OCI-M2 (cell line): ENCODE measurements around the gene SMC6.

Source experiments
- DNase-seq: peaks from one replicate; lab custom pipeline; 2025; ENCODE audit not compliant: unreplicated experiment; lab: John Stamatoyannopoulos, UW

Gene SMC6

GRCh38 chr2:17652681-17653394, 100.8 kb downstream of the SMC6 start:
- DNase-seq: no peak

- no peak for DNase-seq
These were observed 104.6 kb downstream of the SMC6 start for GRCh38 chr2:17649026-17649425.

GRCh38 chr2:17648581-17648980, 105.0 kb downstream of the SMC6 start:
- no peak for DNase-seq

GRCh38 chr2:17646838-17647701, 106.5 kb downstream of the SMC6 start:
- DNase-seq: no peak

GRCh38 chr2:17646081-17646554, 107.5 kb downstream of the SMC6 start:
- no peak for DNase-seq

GRCh38 chr2:17644997-17645720, 108.5 kb downstream of the SMC6 start:
- DNase-seq: no peak

GRCh38 chr2:17643031-17643615, 110.5 kb downstream of the SMC6 start:
- no peak for DNase-seq

GRCh38 chr2:17640406-17640805, 113.2 kb downstream of the SMC6 start:
- no peak for DNase-seq

GRCh38 chr2:17638196-17638743, 115.3 kb downstream of the SMC6 start:
- DNase-seq: no peak

GRCh38 chr2:17637131-17637906, 116.3 kb downstream of the SMC6 start:
- no peak for DNase-seq

- DNase-seq: no peak
These were observed 117.4 kb downstream of the SMC6 start for GRCh38 chr2:17636257-17636656.

GRCh38 chr2:17634997-17635396, 118.6 kb downstream of the SMC6 start:
- no peak for DNase-seq

GRCh38 chr2:17630089-17630488, 123.5 kb downstream of the SMC6 start:
- DNase-seq: no peak

GRCh38 chr2:17628349-17629261, 125.0 kb downstream of the SMC6 start:
- no peak for DNase-seq

- no peak for DNase-seq
These were observed 126.2 kb downstream of the SMC6 start for GRCh38 chr2:17627434-17627833.

GRCh38 chr2:17626986-17627385, 126.6 kb downstream of the SMC6 start:
- DNase-seq: no peak

- DNase-seq: no peak
These were observed 128.2 kb downstream of the SMC6 start for GRCh38 chr2:17625446-17625845.

GRCh38 chr2:17621781-17622180, 131.8 kb downstream of the SMC6 start:
- no peak for DNase-seq

GRCh38 chr2:17620841-17621240, 132.8 kb downstream of the SMC6 start:
- DNase-seq: no peak
